ENCODE data around the gene SCRT2. TPM values are rescaled to one million over a fixed set of nuclear protein-coding genes. Genes with fewer than 3 reads are reported as not detected.
A peak's percentile ranks its signal among the peaks of the same experiment; 100 is the strongest.

Gene SCRT2
- total and polyA plus RNA-seq, 2 of the 8 experiments (the other 6 are each of a cell fraction or from before 2014, with no cell fraction given) = 0.12 to 0.34 TPM

DNA sequence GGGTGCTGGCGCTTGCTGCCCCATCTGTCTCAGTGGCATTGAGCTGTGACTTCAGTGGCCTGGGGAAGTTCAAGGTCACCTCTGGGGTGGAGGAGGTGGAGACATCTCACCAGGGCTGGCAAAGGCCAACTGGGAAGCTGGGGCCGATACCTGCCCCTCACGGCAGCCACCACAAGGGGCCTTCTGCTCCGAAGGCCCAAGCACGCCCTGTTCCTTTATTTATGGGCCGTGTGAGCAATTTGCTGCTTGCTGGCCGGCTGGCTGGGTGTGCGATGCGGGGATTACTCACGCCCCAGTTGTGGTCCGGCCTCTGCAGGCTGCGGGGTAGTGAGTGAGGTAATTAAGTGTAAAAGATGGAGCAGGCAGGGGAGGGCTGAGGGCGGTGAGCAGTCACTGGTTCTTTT is 13.2 kb upstream of the SCRT2 start:
- no peaks in the 10 kb centered on the region for H4K20me1 ChIP-seq (replicated peaks in 1 of 2; ENCODE audit: control insufficient read depth in 1 of 2, insufficient read depth in 2 of 2, low read length in 2 of 2)
- no peak overlapping the region for H2BK20ac ChIP-seq (ENCODE audit: low read length)
- peak overlapping the region; percentile 77 for H4K8ac ChIP-seq (ENCODE audit: extremely low read depth, insufficient read depth, low read length)
- no peak overlapping the region for H3K4me2 ChIP-seq (ENCODE audit: insufficient read depth in 1 of 2, low read depth in 2 of 2, low read length in 2 of 2)
- no peak overlapping the region for H2BK120ac ChIP-seq (replicated peaks; ENCODE audit: low read depth, low read length)
- no peak overlapping the region for H3K4me3 ChIP-seq (ENCODE audit: extremely low read depth in 1 of 4, insufficient read depth in 2 of 4, low read depth in 3 of 4, low read length in 4 of 4)
- no peak overlapping the region for H4K91ac ChIP-seq (replicated peaks; ENCODE audit: insufficient read length, low read length)
- no peaks in the 10 kb centered on the region for H3K36me3 ChIP-seq (ENCODE audit: control insufficient read depth in 2 of 4, insufficient read depth in 4 of 4, low read length in 3 of 4)
- no peaks in the 10 kb centered on the region for H3K9me3 ChIP-seq (ENCODE audit: insufficient read depth in 2 of 2, low read depth in 1 of 2, low read length in 1 of 2)
- H3K23me2 ChIP-seq (ENCODE audit: low read depth, low read length) = no peaks in the 10 kb centered on the region
- TF ChIP-seq CTBP2 (IDR thresholded peaks at IDR 0.05; ENCODE audit: borderline replicate concordance, insufficient read depth, insufficient read length, low read length) = no peak
- TF ChIP-seq CTCF (IDR thresholded peaks at IDR 0.05; ENCODE audit: control extremely low read depth in 1 of 3, insufficient read depth in 1 of 3, low read depth in 1 of 3, low read length in 3 of 3) = peak; percentile 14 to 46 (median 44); a peak in 3 of 4 replicates
- TF ChIP-seq ASH2L (IDR thresholded peaks at IDR 0.05; ENCODE audit: low read length) = no peak
- TF ChIP-seq, protein P1, sequence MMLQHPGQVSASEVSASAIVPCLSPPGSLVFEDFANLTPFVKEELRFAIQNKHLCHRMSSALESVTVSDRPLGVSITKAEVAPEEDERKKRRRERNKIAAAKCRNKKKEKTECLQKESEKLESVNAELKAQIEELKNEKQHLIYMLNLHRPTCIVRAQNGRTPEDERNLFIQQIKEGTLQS (IDR thresholded peaks at IDR 0.05; ENCODE audit: insufficient read depth, low read depth, low read length) = no peak
- TF ChIP-seq, protein P2, sequence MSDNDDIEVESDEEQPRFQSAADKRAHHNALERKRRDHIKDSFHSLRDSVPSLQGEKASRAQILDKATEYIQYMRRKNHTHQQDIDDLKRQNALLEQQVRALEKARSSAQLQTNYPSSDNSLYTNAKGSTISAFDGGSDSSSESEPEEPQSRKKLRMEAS (IDR thresholded peaks at IDR 0.05) = no peak
- no peak for TF ChIP-seq CHD1 (IDR thresholded peaks at IDR 0.05; ENCODE audit: low read depth, low read length)
- peak; percentile 17 to 45; a peak in 2 of 4 replicates for TF ChIP-seq RAD21 (IDR thresholded peaks at IDR 0.05 in 1 of 2, conservative IDR thresholded peaks at IDR 0.05 in 1 of 2; ENCODE audit: low read depth in 2 of 2, low read length in 2 of 2)
- TF ChIP-seq GTF2F1 (IDR thresholded peaks at IDR 0.05; ENCODE audit: borderline replicate concordance, low read depth, low read length) = no peak
- TF ChIP-seq TBP (IDR thresholded peaks at IDR 0.05; ENCODE audit: low read depth, low read length) = 0 out of 2 replicates have a peak, but pooled peaks have one; percentile 21
- ChIA-PET CTCF (ENCODE audit: partially characterized antibody) (interaction anchor here (0.8 to 3.4 kb wide), 8 partner anchors 9 to 40 kb away, joined by 3 to 16 read pairs (median 5); no protein-coding TSS in a partner anchor), POLR2A (ENCODE audit: partially characterized antibody) (interaction anchor here (0.7 to 2.6 kb wide), 6 partner anchors 11 to 38 kb away, joined by 3 to 8 read pairs (median 3); no protein-coding TSS in a partner anchor)
- FAIRE-seq (no peak), DNase-seq (ENCODE audit: low read depth in 1 of 2, low spot score in 2 of 2) (no peak)
- no peak overlapping the region for H3K27ac ChIP-seq (ENCODE audit: low read depth, low read length)
- no peaks in the 10 kb centered on the region for H3K79me1 ChIP-seq (ENCODE audit: low read depth, low read length)
- no peaks in the 10 kb centered on the region for H3K27me3 ChIP-seq (replicated peaks in 1 of 4; ENCODE audit: control insufficient read depth in 3 of 4, extremely low read depth in 1 of 4, insufficient read depth in 3 of 4, low read length in 3 of 4)
- no peaks in the 10 kb centered on the region for H3K79me2 ChIP-seq (ENCODE audit: control insufficient read depth in 1 of 2, insufficient read depth in 2 of 2, low read length in 2 of 2)
- H3K9ac ChIP-seq (replicated peaks in 1 of 4; ENCODE audit: extremely low read depth in 1 of 4, low read depth in 3 of 4, low read length in 3 of 4) = no peak overlapping the region
- H2AK5ac ChIP-seq (ENCODE audit: low read depth, low read length) = no peak overlapping the region
- no peak overlapping the region for H3K14ac ChIP-seq (ENCODE audit: insufficient read length)
- no peak overlapping the region for H3K4ac ChIP-seq (replicated peaks; ENCODE audit: insufficient read length, low read depth, low read length)
- H2BK12ac ChIP-seq (ENCODE audit: low read depth, low read length) = 0 out of 2 replicates have a peak overlapping the region, but pooled peaks have one; percentile 82
- H3K56ac ChIP-seq (replicated peaks; ENCODE audit: insufficient read length, low read depth, low read length) = no peak overlapping the region
- WGBS, 2 experiments (ENCODE audit: extremely low coverage in 1 of 2, insufficient coverage in 1 of 2, insufficient read length in 1 of 2, insufficient replicate concordance in 2 of 2, low coverage in 1 of 2, low lambda C conversion rate in 2 of 2, missing lambda C conversion rate in 1 of 2) = 54% methylated on average over 12 of the region's 13 CpGs; no CpG with 5 or more reads in 1 of the 2 experiments
- H3K18ac ChIP-seq (ENCODE audit: extremely low read depth, low read length) = peak overlapping the region; percentile 4; the same call in 1 of the 2 replicates
- H3K4me1 ChIP-seq (replicated peaks in 1 of 4; ENCODE audit: control insufficient read depth in 3 of 4, insufficient read depth in 4 of 4, low read length in 3 of 4) = peaks cover 0 to 12% (median 7%) of the 10 kb centered on the region in 4 experiments; a peak in 4 of 7 replicates
- H3K23ac ChIP-seq (ENCODE audit: insufficient read length) = no peak overlapping the region
- H2BK15ac ChIP-seq (ENCODE audit: low read length) = no peak overlapping the region
- H2BK5ac ChIP-seq (ENCODE audit: low read depth, low read length) = peak overlapping the region; percentile 48; the same call in 1 of the 2 replicates
- H4K5ac ChIP-seq (ENCODE audit: insufficient read length, low read depth, low read length) = no peak overlapping the region
- no peak overlapping the region for H2AFZ ChIP-seq (ENCODE audit: low read length)
